ENCODE measurements around the gene MCRIP1. TPM values are rescaled to one million over a fixed set of nuclear protein-coding genes. Genes with fewer than 3 reads are reported as not detected.

MCRIP1 gene, protein sequence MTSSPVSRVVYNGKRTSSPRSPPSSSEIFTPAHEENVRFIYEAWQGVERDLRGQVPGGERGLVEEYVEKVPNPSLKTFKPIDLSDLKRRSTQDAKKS
- total RNA-seq: 64.1 TPM

- H3K27ac ChIP-seq: peak within 1 kb of the TSS; percentile 83
- H3K4me1 ChIP-seq: peaks cover 50% of the 10 kb centered on the region
- DNase-seq (ENCODE audit: extremely low spot score in 2 of 2): no peak
- intact Hi-C loops (cut with DNase I): no loop called here
- peak within 1 kb of the TSS; percentile 61 to 90 for H3K4me3 ChIP-seq
- no peaks in the 10 kb centered on the region for H3K9me3 ChIP-seq
- TF ChIP-seq, protein P1, sequence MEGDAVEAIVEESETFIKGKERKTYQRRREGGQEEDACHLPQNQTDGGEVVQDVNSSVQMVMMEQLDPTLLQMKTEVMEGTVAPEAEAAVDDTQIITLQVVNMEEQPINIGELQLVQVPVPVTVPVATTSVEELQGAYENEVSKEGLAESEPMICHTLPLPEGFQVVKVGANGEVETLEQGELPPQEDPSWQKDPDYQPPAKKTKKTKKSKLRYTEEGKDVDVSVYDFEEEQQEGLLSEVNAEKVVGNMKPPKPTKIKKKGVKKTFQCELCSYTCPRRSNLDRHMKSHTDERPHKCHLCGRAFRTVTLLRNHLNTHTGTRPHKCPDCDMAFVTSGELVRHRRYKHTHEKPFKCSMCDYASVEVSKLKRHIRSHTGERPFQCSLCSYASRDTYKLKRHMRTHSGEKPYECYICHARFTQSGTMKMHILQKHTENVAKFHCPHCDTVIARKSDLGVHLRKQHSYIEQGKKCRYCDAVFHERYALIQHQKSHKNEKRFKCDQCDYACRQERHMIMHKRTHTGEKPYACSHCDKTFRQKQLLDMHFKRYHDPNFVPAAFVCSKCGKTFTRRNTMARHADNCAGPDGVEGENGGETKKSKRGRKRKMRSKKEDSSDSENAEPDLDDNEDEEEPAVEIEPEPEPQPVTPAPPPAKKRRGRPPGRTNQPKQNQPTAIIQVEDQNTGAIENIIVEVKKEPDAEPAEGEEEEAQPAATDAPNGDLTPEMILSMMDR (IDR thresholded peaks at IDR 0.05): no peak
- TF ChIP-seq POLR2A (IDR thresholded peaks at IDR 0.05) (peak; percentile 50 to 94), POLR2AphosphoS5 (IDR thresholded peaks at IDR 0.05; ENCODE audit: insufficient read depth in 1 of 2, low read depth in 1 of 2) (peak in 1 of 2 donors; percentile 90)
- no peaks in the 10 kb centered on the region for H3K27me3 ChIP-seq
- no peaks in the 10 kb centered on the region for H3K36me3 ChIP-seq
Observed at GRCh38 chr17:81833160-81833920, at the start of gene MCRIP1. MCRIP1 (minus strand) TSS chr17:81833291; CDS start chr17:81824506, 8,785 bp downstream.

DNA sequence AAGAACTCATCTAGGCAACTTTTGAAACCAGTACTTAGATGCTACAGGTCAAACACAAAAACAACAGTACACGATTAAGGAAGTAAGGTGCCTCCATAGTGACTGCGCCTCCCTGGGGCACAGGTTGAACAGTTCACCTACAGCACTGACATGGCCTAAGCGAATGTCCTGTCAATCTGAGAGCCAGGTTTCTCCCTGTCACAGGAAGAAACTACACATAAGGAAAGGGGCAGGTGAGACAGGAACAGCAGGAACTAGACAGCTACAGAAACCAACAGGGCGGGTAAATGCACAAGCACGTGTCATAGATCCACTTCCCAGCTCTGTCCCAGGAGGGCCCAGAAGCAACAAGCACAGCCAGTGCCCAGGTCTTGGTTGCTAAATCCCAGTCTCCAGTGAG, 46.0 kb upstream of the MCRIP1 start:
- intact Hi-C loops (cut with DNase I): no loop called here
- Histone ChIP-seq H3K4me1 (no peaks in the 10 kb centered on the region), H3K9me3 (no peaks in the 10 kb centered on the region), H3K27ac (no peak overlapping the region), H3K4me3 (no peak overlapping the region), H3K27me3 (no peaks in the 10 kb centered on the region), H3K36me3 (no peaks in the 10 kb centered on the region)
- DNase-seq (ENCODE audit: extremely low spot score in 2 of 2): no peak
- TF ChIP-seq POLR2A (IDR thresholded peaks at IDR 0.05) (no peak), POLR2AphosphoS5 (IDR thresholded peaks at IDR 0.05; ENCODE audit: insufficient read depth in 1 of 2, low read depth in 1 of 2) (no peak)
- TF ChIP-seq, protein P1 (IDR thresholded peaks at IDR 0.05): no peak

DNA sequence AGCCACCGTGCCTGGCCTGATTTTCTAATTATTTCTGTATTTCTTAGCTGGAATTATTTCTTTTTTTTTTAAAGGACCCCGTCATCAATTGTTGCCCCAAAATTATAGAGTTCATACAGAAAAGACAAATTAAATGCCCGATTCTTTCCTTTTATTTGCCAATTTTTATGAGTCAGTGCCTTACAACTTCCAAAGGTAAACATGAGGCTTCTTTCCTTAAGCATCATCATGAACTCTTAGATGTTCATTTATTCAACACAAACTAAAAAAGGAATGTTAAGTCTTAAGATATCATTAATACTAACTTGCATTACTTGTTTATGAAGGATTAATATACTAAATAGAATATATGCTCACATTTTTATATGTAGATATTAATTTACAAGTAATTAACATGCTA, 45.2 kb upstream of the MCRIP1 start:
- Histone ChIP-seq H3K9me3 (no peaks in the 10 kb centered on the region), H3K36me3 (no peaks in the 10 kb centered on the region), H3K4me1 (peaks cover under 1% of the 10 kb centered on the region), H3K27ac (no peak overlapping the region), H3K4me3 (no peak overlapping the region), H3K27me3 (no peaks in the 10 kb centered on the region)
- DNase-seq (ENCODE audit: extremely low spot score in 2 of 2): no peak
- intact Hi-C loops (cut with DNase I): no loop called here
- TF ChIP-seq POLR2AphosphoS5 (IDR thresholded peaks at IDR 0.05; ENCODE audit: insufficient read depth in 1 of 2, low read depth in 1 of 2) (no peak), POLR2A (IDR thresholded peaks at IDR 0.05) (no peak)
- TF ChIP-seq, protein P1 (IDR thresholded peaks at IDR 0.05): no peak

DNA sequence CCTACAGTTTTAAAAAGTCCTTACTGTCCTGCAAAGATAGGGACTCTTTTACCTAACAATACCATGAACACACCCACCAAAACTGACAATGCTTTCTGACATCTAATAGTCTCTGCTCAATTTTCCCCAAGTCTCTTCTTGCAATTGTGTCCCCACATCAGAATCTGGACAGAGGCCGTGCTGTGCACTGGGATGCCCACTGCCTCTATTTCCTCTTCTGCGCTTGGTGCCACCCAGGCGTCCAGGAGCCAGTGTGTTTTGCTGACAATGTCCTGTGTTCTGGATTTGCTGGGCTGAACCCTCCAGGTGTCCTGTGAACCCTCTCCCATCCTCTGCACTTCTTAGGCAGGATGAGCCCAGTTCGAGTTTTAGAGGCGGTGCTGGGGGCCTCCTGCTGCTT, 44.5 kb upstream of the MCRIP1 start:
- Histone ChIP-seq H3K4me3 (no peak overlapping the region), H3K27ac (no peak overlapping the region), H3K27me3 (no peaks in the 10 kb centered on the region), H3K9me3 (no peaks in the 10 kb centered on the region), H3K36me3 (no peaks in the 10 kb centered on the region), H3K4me1 (peaks cover 7% of the 10 kb centered on the region)
- TF ChIP-seq POLR2AphosphoS5 (IDR thresholded peaks at IDR 0.05; ENCODE audit: insufficient read depth in 1 of 2, low read depth in 1 of 2): no peak
- TF ChIP-seq, protein P1 (IDR thresholded peaks at IDR 0.05): no peak
- no peak for TF ChIP-seq POLR2A (IDR thresholded peaks at IDR 0.05)
- DNase-seq (ENCODE audit: extremely low spot score in 2 of 2): no peak
- intact Hi-C loops (cut with DNase I): no loop called here

Data from vagina (tissue), 2 donors.